NCI-H510A (cell line): ENCODE results near the gene KLRF1.
"Not testable (repeated sequence)": the region's sequence is repeated elsewhere in the genome, so short reads cannot be mapped to it uniquely, and the experiment has no call there.

Experiments
- DNase-seq: peaks from one replicate; lab custom pipeline; 2025; lab: John Stamatoyannopoulos, UW

Gene KLRF1

GRCh38 chr12:9870286-9870866 lies 43.1 kb downstream of the KLRF1 start:
- DNase-seq: no peak

- no peak for DNase-seq
Measured at GRCh38 chr12:9872162-9872561, 44.9 kb downstream of the KLRF1 start.

GRCh38 chr12:9872742-9873141 lies 45.5 kb downstream of the KLRF1 start:
- no peak for DNase-seq

- not testable (repeated sequence) for DNase-seq
Measured at GRCh38 chr12:9876120-9876519, 48.8 kb downstream of the KLRF1 start.

GRCh38 chr12:9880532-9881078 lies 53.3 kb downstream of the KLRF1 start:
- DNase-seq: no peak

- DNase-seq: no peak
Measured at GRCh38 chr12:9881246-9881645, 54.0 kb downstream of the KLRF1 start, which contains the start of gene KLRF2. KLRF2 (plus strand) TSS chr12:9881489; CDS start chr12:9881596, 107 bp downstream.

GRCh38 chr12:9881988-9882387 lies 54.7 kb downstream of the KLRF1 start:
- no peak for DNase-seq

- DNase-seq: no peak
Measured at GRCh38 chr12:9883175-9883574, 55.9 kb downstream of the KLRF1 start.

- no peak for DNase-seq
Measured at GRCh38 chr12:9888665-9889273, 61.5 kb downstream of the KLRF1 start.
